Erythroblast (primary cell): Measurements from ENCODE around the gene ADAMTSL1.

Experiments
- DNase-seq, 2 experiments: peaks; one replicate each; lab custom pipeline; 2025; lab: John Stamatoyannopoulos, UW
- GATA1 ChIP-seq: IDR thresholded peaks from 2 replicates; pipeline ENCODE4 v1.6.1; 2011; ENCODE audit warnings: low read depth, mild to moderate bottlenecking, control low read depth, low read length, moderate library complexity
- POLR2A ChIP-seq: IDR thresholded peaks from 2 replicates; pipeline ENCODE4 v1.6.1; 2011; ENCODE audit warnings: mild to moderate bottlenecking, low read length

The ADAMTSL1 gene

DNA sequence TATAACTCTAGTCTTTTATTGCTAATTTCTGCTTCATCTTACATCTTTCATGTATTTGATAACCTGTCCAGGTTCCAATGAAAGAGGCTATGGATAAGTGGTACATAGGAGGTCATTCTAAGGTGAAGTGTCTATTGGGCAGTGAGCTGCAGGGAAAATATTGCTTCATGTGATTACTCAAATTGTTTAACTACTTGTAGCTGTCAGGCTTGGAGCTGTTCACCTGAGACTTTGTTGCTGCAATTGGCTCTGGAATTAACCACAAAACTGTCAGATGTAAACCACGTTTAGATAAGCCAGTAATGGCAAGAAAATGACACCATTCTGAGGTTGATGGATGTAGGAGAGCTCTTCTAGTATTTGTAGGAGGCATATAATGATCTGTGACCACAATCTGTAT lies 26.0 kb downstream of the ADAMTSL1 start:
- TF ChIP-seq POLR2A: no peak
- no peak for TF ChIP-seq GATA1
- DNase-seq: no peak

DNA sequence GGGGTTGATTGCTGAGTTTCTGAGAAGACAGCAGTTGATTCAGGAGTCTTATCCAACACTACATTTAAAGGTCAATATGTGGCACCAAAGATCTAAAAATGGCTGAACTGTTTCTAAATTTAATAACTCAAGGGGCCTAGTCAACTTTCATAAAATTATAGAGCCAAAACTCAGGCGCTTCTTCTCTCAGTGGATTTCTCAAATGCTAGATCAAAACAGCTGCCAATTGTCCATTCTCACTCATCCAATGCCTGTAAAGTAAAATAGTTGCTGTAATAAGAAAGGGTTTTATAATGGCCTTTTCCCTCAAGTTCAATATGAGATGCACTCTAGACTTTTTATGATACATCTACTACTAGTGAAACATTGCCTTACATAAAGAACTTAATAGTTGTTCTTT lies 26.5 kb downstream of the ADAMTSL1 start:
- TF ChIP-seq POLR2A (no peak), GATA1 (no peak)

DNA sequence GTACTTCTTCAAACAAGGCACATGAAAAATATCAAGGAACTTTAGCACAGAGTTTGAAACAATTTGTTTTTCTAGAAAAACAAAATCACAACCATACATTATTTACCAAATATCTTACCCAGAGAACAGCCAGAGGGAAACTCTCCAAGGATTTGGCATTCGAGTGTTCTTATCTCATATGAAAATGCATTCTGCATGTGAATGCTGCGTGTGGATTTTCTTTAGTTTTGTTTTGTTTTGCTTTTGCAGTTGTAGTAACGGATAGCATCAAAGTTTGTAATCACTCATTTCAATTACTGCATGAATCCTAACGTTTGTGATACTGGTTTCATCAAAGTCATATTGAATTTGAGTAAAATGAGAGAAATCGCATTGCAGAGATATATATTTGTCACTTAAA lies 28.0 kb downstream of the ADAMTSL1 start:
- DNase-seq: no peak

More for the DNA sequence above, 26.5 kb downstream of the ADAMTSL1 start:
- no peak for DNase-seq

DNA sequence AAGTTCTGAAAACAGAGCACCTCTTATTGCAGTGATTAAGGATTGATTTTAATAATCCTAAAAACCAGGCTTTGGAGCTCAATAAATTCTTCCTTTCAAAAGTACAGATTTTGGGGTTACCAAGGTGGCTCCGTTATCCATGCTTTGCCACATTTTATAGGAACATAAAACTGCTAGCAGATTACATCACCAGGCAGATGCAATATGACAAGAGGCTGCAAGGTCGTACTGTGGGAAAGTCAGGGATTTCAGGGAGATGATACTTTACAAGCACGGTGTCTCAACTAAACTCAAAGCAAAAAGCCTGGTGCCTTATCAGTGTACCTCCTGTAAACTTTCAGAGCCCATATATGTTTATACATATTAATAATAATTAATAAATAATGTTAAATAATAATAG lies 28.6 kb downstream of the ADAMTSL1 start:
- DNase-seq: no peak
- TF ChIP-seq GATA1 (no peak), POLR2A (no peak)

More for the DNA sequence above, 28.0 kb downstream of the ADAMTSL1 start:
- TF ChIP-seq POLR2A: no peak

DNA sequence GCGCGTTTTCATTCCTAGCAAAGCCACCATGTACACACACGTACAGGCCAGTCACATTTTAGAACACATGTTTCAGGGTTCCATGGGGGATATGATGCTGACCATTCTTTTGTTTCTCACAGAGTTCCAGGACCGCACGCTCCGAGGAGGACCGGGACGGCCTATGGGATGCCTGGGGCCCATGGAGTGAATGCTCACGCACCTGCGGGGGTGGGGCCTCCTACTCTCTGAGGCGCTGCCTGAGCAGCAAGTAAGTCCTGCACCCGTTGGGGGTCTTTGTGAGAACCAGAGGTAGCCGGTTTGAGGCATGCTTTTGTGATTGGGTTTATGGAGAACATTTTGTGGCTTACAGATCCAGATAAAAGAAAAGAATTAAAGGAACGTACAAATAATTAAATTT lies 30.8 kb downstream of the ADAMTSL1 start:
- no peak for TF ChIP-seq GATA1
- TF ChIP-seq POLR2A: no peak
- DNase-seq: no peak

DNA sequence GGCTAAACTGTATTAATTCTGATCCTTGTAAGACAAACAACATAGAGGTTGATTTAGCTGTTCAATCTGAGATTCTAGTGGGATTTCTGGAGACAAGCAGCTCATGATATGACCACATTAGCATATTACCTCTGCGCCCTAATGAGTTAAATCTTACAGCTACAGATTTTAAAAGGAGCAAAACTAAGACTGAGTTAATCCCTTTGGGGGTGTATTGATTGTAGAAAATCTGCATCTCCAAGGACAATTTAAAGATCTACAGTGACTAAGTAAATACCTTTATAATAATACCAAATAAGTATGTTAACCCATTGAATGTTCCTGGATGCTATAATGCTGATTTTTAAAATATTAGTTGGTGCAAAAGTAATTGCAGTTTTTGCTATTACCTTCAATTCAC lies 33.2 kb downstream of the ADAMTSL1 start:
- no peak for TF ChIP-seq GATA1
- no peak for TF ChIP-seq POLR2A
- no peak for DNase-seq

DNA sequence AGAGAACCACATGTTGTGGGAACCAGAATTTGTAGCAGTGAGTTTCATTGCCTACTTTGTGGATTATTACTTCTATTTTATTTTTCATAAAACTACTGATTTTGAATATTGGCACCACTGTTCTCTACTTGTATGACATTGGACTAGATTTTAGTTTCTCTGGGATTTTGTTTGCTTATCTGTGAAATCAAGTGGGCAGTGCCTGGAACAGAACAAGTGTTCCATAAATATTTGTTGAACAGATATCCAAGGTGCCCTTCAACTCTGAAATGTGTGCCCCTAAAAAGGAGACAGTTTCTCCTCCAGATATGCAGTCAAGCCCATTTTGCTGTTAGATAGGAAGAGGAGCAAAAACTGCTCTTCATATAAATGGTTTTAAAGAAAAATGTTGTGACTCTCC lies 42.6 kb downstream of the ADAMTSL1 start:
- DNase-seq: no peak
- TF ChIP-seq POLR2A (no peak), GATA1 (no peak)

DNA sequence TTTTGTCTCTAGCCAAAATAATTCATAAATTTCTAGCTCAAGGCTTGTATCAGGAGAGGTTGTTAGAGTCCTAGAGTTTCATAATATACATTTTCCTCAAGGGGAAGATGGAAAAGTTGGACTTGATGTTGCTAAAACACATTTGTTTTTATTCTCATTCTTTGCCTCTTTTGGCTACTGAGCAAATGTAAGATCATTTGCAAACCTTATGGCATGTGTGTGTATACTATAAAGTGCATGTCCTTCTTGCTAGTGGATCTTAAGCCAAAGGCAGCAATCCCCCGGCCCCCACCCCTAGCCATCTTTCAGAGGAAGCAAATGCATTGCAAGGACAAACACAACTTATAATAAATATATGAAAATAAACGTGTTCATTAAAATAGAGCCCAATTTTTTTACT lies 43.0 kb downstream of the ADAMTSL1 start:
- TF ChIP-seq POLR2A (no peak), GATA1 (no peak)
- no peak for DNase-seq

DNA sequence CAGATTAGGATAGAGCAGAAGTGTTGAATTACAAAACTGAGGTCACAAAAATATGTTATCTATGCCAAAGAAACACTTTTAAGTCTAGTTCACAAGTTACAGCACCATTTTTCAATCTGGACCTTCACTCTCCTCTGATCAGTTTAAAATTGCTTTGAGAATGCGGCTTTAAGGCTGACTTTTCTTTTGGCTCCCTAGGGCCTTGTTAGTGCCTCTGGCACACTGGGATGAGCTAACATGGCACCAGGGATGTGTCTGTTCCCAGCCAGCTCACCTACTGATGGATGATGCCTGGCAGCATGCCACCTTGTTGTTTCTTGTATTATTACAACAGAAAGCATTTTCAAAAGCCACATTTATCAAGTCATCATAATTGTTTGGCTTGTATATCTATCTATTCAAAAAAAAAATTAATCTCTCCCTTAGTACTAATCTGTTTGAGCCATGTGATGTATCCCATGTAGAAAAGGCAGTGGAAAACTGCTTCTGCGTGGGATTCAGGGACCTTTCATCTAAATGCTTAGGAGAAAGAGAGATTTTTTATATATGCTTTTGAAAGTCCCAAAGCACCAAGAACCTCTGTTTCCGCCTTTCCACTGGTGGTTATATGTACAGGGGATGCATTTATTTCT lies 46.6 kb downstream of the ADAMTSL1 start:
- no peak for DNase-seq

DNA sequence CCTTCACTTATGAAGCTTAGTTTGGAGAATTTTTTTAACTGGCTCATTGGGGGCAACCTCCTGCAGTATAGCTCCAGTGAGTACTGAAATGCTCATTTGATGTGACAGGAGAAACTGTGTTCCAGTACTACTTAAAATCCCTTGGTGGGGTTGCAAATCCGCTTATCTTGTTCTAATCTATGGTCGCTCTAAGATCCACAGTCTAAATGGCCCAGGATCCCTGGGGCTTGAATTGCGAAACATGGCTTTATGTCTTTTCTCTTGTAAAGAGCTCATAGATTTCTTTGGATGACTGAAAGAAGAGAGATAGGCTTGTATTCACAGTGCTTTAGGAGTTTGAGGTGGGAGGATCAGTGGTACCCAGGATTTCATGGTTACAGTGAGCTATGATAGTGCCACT lies 52.7 kb downstream of the ADAMTSL1 start:
- TF ChIP-seq GATA1: no peak
- no peak for TF ChIP-seq POLR2A

More for the DNA sequence above, 46.6 kb downstream of the ADAMTSL1 start:
- TF ChIP-seq GATA1 (no peak), POLR2A (no peak)

DNA sequence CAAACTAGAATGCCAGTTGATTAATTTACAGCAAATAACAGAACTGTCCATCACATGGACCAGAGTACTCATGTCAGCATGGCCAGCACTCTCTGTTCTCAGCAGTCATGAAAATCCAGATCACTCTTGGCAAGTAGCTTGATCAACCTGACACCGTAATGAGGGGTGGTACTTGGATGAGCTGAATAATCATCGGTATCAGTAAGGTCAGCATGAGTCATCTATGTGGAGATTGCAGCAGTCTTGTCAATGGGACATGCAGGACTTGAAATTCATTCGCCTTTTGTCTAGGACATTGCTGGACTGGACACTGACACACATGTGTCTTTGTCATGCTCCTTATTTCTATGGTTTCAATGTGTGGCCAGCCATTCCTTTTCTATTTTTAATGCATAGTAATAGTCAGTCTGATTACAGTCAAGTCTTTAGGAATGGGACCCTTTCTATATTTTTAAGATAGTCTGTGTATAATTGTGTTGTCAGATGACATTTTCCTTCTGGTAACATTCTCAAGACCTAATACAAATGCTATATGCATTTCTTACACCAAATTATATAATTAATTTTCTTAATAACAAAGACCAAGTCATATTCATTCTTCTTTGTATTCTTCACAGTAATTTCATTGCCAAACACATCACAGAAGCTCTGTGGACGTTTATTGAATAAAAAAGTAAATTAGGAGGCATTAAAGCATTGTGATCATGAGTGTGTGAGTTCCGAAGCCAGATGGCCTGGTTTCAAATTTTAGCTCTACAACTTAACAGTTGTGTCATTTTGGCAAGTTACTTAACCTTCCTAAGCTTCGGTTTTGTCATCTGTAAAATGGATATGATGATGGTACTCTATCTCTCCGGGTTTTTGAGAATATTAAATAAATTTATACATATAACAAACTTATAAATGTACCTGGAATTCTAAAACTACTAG lies 57.4 kb downstream of the ADAMTSL1 start:
- TF ChIP-seq POLR2A (no peak), GATA1 (no peak)
- DNase-seq: no peak

More for the DNA sequence above, 52.7 kb downstream of the ADAMTSL1 start:
- DNase-seq: no peak

DNA sequence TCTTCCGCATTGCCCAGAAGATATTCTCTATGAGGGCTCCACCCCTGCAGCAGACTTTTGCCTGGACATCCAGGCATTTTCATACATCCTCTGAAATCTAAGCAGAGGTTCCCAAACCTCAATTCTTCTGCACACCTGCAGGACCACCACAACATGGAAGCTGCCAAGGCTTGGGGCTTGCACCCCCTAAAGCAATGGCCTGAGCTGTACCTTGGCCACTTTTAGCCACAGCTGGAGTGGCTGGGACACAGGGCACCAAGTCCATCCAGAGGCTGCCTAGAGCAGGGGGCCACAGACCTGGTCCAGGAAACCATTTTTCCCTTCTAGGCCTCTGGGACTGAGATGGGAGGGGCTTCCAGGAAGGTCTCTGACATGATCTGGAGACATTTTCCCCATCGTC lies 60.7 kb downstream of the ADAMTSL1 start:
- no peak for DNase-seq
- TF ChIP-seq GATA1: no peak
- TF ChIP-seq POLR2A: no peak

DNA sequence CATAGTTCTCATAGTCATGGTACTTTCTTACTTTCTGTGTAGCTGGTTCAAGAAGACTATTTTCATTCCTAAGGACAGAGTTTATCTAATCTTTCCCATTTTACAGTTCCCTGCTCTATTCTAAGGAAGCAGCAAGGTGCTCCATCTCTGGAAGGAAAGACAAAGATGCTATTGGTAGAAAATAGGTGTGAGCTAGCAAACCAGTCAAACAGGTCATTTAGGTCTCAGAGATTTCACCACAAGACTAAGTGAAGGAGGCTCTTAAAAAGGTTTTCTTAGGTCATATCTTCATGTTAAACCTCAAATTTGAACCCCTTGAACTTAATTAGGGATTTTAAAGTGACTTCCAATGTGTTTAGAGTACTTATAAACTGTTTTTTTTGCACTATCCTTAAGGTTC lies 62.6 kb downstream of the ADAMTSL1 start:
- TF ChIP-seq POLR2A: no peak
- no peak for TF ChIP-seq GATA1
- DNase-seq: no peak

DNA sequence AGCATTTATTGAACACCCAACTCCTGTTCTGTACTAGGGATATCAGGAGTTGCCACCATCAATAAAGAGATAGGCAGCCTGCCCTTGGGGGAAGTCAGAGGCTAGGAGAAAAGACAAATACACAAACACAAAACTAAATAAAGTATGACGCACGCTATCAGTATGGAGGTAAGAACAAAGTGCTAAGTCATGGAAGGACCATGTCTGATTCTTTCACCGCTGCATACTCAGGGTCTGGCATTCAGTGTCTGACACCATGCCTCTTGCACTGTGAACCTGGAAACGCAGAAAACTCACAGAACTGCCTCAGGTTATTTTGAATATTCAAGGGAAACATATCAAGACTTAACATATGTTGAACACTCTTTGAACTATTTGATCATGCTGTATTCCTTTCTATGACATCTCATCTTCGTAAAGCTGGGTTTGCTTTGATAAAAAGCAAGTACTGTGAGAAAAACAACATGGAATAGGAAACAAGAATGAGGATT lies 65.3 kb downstream of the ADAMTSL1 start:
- no peak for TF ChIP-seq POLR2A
- no peak for TF ChIP-seq GATA1
- no peak for DNase-seq
